NT2/D1 (cell line): ENCODE data around the gene CATSPER3.

Experiments
- SUZ12 ChIP-seq: IDR thresholded peaks from 2 replicates; pipeline ENCODE4 v1.6.1; 2011; ENCODE audit not compliant: insufficient read length, insufficient read depth; ENCODE audit errors: extremely low read depth
- YY1 ChIP-seq: IDR thresholded peaks from 2 replicates; pipeline ENCODE4 v1.6.1; 2011; ENCODE audit not compliant: insufficient read length, insufficient read depth

GRCh38 chr5:134969166-134969565 lies 1.5 kb downstream of the CATSPER3 start:
- TF ChIP-seq YY1 (no peak), SUZ12 (no peak)
